K562 (cell line): ENCODE data around the gene PELI3. TPM values are rescaled to one million over a fixed set of nuclear protein-coding genes. Genes with fewer than 3 reads are reported as not detected.
A peak's percentile ranks its signal among the peaks of the same experiment; 100 is the strongest.

ENCODE experiments used
- ATAC-seq: fragments of 200-7000 bp; cut with Tn5 transposase; 3 replicates; pipeline ENCODE4 v1.9.1; 2020; ENCODE audit warnings: moderate library complexity
- BruUV-seq: library from RNA; stranded (reverse); fragments of 400-500 nt; replicated peaks from 2 replicates; lab custom pipeline; 2021; lab: Mats Ljungman, UMichigan
- CTCF ChIA-PET: fragments of 300-600 bp; formaldehyde crosslinking; extraction: SDS; loops from one replicate; lab custom pipeline; 2021; ENCODE audit warnings: low intra/inter-chr PET ratio; lab: Yijun Ruan, JAX
- POLR2A ChIA-PET: fragments of 300-600, 350-650 bp; sonication (Branson Sonifier 250); formaldehyde crosslinking; extraction: SDS; loops from one replicate; lab custom pipeline; 2021; ENCODE audit warnings: antibody characterized with exemption, inconsistent platforms; lab: Yijun Ruan, JAX
- DNase-seq, 4 experiments: peaks; one replicate each; pipeline versions ENCODE4 v3.0.0 to v3.0.0-alpha.2; 2011 to 2018; ENCODE audit warnings: low spot score in 3 of 4, mixed read lengths in 3 of 4; ENCODE audit errors: extremely low read depth in 1 of 4
- FAIRE-seq: peaks from 2 replicates; lab custom pipeline; 2011; peaks lifted over from hg19 to GRCh38; lab: Jason Lieb, UNC
- H2AFZ ChIP-seq: 2 replicates; pipeline ENCODE4 v1.6.0; 2011; ENCODE audit warnings: low read depth, low read length, control low read depth, inconsistent platforms
- H3K27ac ChIP-seq: fragments of 200-600 bp; 3 replicates; pipeline ENCODE4 v1.8.0; 2011; ENCODE audit warnings: low read depth, mild to moderate bottlenecking, control low read depth, inconsistent platforms, low read length, moderate library complexity, mixed read lengths; ENCODE audit errors: extremely low read depth
- H3K27me3 ChIP-seq, 2 experiments: fragments of 300-600 bp in 1 of 2; 2 replicates in 1 of 2; 3 replicates in 1 of 2; pipeline versions ENCODE4 v1.6.0 to v1.8.0; 2011; ENCODE audit warnings: inconsistent platforms in 2 of 2, low read length in 2 of 2, mild to moderate bottlenecking in 1 of 2, mixed read lengths in 1 of 2, moderate library complexity in 1 of 2; ENCODE audit not compliant: control insufficient read depth in 2 of 2, insufficient read depth in 2 of 2
- H3K36me3 ChIP-seq: fragments of 300-600 bp; 3 replicates; pipeline ENCODE4 v1.8.0; 2011; ENCODE audit warnings: mild to moderate bottlenecking, low read length, inconsistent platforms; ENCODE audit not compliant: control insufficient read depth, insufficient read depth
- H3K4me1 ChIP-seq, 2 experiments: fragments of 200-600 bp in 1 of 2; replicated peaks in 1 of 2; 2 replicates in 1 of 2; 3 replicates in 1 of 2; pipeline versions ENCODE4 v1.5.1 to v1.8.0; 2011; ENCODE audit warnings: inconsistent platforms in 2 of 2, low read length in 2 of 2, mild to moderate bottlenecking in 1 of 2, mixed read lengths in 1 of 2, moderate library complexity in 1 of 2; ENCODE audit not compliant: control insufficient read depth in 2 of 2, insufficient read depth in 2 of 2
- H3K4me2 ChIP-seq: 2 replicates; pipeline ENCODE4 v1.6.1; 2011; ENCODE audit warnings: low read length, control low read depth, inconsistent platforms, mixed read lengths; ENCODE audit not compliant: insufficient read depth
- H3K4me3 ChIP-seq: fragments of 200-600 bp; sonication (generic), shearing (Covaris generic); 2 replicates; pipeline ENCODE4 v1.5.1; 2016; ENCODE audit warnings: control low read depth, inconsistent platforms
- H3K79me2 ChIP-seq: fragments of 200-600 bp; 3 replicates; pipeline ENCODE4 v1.8.0; 2011; ENCODE audit warnings: low read length, inconsistent platforms; ENCODE audit not compliant: control insufficient read depth, insufficient read depth
- H3K9ac ChIP-seq, 2 experiments: 2 replicates each; pipeline versions ENCODE4 v1.6.0 to v1.6.1; 2011; ENCODE audit warnings: low read depth in 2 of 2, low read length in 2 of 2, control low read depth in 1 of 2, inconsistent platforms in 1 of 2, mild to moderate bottlenecking in 1 of 2, mixed read lengths in 1 of 2; ENCODE audit not compliant: insufficient read depth in 1 of 2
- H3K9me1 ChIP-seq: one replicate; pipeline ENCODE4 v1.6.0; 2011; ENCODE audit warnings: inconsistent platforms, mild to moderate bottlenecking, low read length, moderate library complexity; ENCODE audit not compliant: control insufficient read depth, insufficient read depth
- H3K9me3 ChIP-seq: replicated peaks from 2 replicates; pipeline ENCODE4 v1.5.1; 2011; ENCODE audit warnings: low read depth, low read length, inconsistent platforms; ENCODE audit not compliant: control insufficient read depth, insufficient read depth
- H4K20me1 ChIP-seq: replicated peaks from 2 replicates; pipeline ENCODE4 v1.6.1; 2011; ENCODE audit warnings: low read length, inconsistent platforms, mixed read lengths; ENCODE audit not compliant: control insufficient read depth, insufficient read depth
- CEBPB ChIP-seq: fragments of 450-650 bp; IDR thresholded peaks from 2 replicates; pipeline ENCODE4 v1.6.1; 2016; ENCODE audit warnings: missing genetic modification characterization, missing compliant biosample characterization
- CEBPG ChIP-seq, 3 experiments: fragments of 200-800 bp in 1 of 3; sonication (Bioruptor generic) in 1 of 3; sonication (generic) in 1 of 3; formaldehyde crosslinking in 1 of 3; IDR thresholded peaks in 2 of 3; conservative IDR thresholded peaks in 1 of 3; 2 replicates each; pipeline versions ENCODE4 v1.6.1 to v1.8.0; 2016 to 2022; ENCODE audit warnings: missing compliant biosample characterization in 2 of 3, missing genetic modification characterization in 2 of 3, mild to moderate bottlenecking in 1 of 3, missing genetic modification reagents in 1 of 3
- CTBP1 ChIP-seq: fragments of 450-650 bp; IDR thresholded peaks from 2 replicates; pipeline ENCODE4 v1.6.1; 2016; ENCODE audit warnings: borderline replicate concordance
- FOSL1 ChIP-seq: fragments of 200-800 bp; sonication (Bioruptor generic); conservative IDR thresholded peaks from 2 replicates; pipeline ENCODE4 v1.6.1; 2016; ENCODE audit warnings: missing genetic modification characterization, missing compliant biosample characterization
- KAT7 ChIP-seq: sonication (generic); formaldehyde crosslinking; IDR thresholded peaks from 2 replicates; pipeline ENCODE4 v1.8.0; 2022; ENCODE audit warnings: missing genetic modification reagents, mild to moderate bottlenecking, borderline replicate concordance
- PTBP1 ChIP-seq: fragments of 200-400 bp; formaldehyde crosslinking; IDR thresholded peaks from 2 replicates; pipeline ENCODE4 v1.6.1; 2017; ENCODE audit warnings: low read depth, low read length
- SPI1 ChIP-seq: IDR thresholded peaks from 2 replicates; pipeline ENCODE4 v1.6.1; 2011; ENCODE audit warnings: low read depth, low read length, control low read depth, borderline replicate concordance
- TEAD1 ChIP-seq, 2 experiments: fragments of 450-650 bp in 1 of 2; sonication (generic) in 1 of 2; formaldehyde crosslinking; IDR thresholded peaks; 2 replicates each; pipeline versions ENCODE4 v1.4.0 to v1.8.0; 2020 to 2022; ENCODE audit warnings: mild to moderate bottlenecking in 2 of 2, missing genetic modification reagents in 1 of 2
- ZEB2 ChIP-seq: fragments of 450-650 bp; IDR thresholded peaks from 2 replicates; pipeline ENCODE4 v1.6.1; 2016
- ZNF778 ChIP-seq: fragments of 450-650 bp; formaldehyde crosslinking; IDR thresholded peaks from 2 replicates; pipeline ENCODE4 v1.4.0; 2020; ENCODE audit warnings: mild to moderate bottlenecking, moderate library complexity
- WGBS: fragments of 100-300 bp; shearing (Covaris generic); methylation state at CpG from one replicate; pipeline ENCODE4 v1.1.6; 2016; ENCODE audit warnings: low coverage, mixed read lengths; ENCODE audit not compliant: insufficient coverage; ENCODE audit errors: missing lambda C conversion rate; 5-methylcytosine and 5-hydroxymethylcytosine counted together
- in situ Hi-C: fragments of 300-500 bp; cut with MboI; formaldehyde crosslinking; loops from 4 replicates; pipeline ENCODE4 v1.15.0; 2018; ENCODE audit warnings: inconsistent platforms, mixed read lengths
- intact Hi-C: fragments of 100-400 bp; cut with micrococcal nuclease; formaldehyde crosslinking; loops from 2 replicates; pipeline ENCODE4 v1.14.2; 2022
- polyA plus RNA-seq, 8 experiments: library from polyadenylated mRNA; depleted of rRNA in 4 of 8; stranded (reverse) in 5 of 8; unstranded in 3 of 8; fragments of >200 nt; fragmentation: Nextera tagmentation in 2 of 8; fragmentation: Illumina TruSeq in 1 of 8; extraction: Ambion mirVana in 2 of 8; extraction: Trizol in 1 of 8; gene quantifications; 2 replicates each; pipeline versions ENCODE4 v1.2.1 to v1.2.3, GENCODE V29; 2011 to 2014; ENCODE audit warnings: inconsistent platforms in 1 of 8, missing spikeins in 1 of 8
- total RNA-seq, 7 experiments: library from RNA; depleted of rRNA in 6 of 7; stranded (reverse); fragments of >200 nt in 6 of 7; fragmentation: Illumina TruSeq in 2 of 7; extraction: Trizol in 2 of 7; gene quantifications; 2 replicates each; pipeline versions ENCODE4 v1.2.1 to v1.2.3, GENCODE V29; 2011 to 2021; ENCODE audit warnings: low replicate concordance in 1 of 7
- TF ChIP-seq, protein P1 (sequence below), 2 experiments: fragments of 450-650 bp in 1 of 2; sonication (generic) in 1 of 2; formaldehyde crosslinking in 1 of 2; IDR thresholded peaks in 1 of 2; conservative IDR thresholded peaks in 1 of 2; 2 replicates each; pipeline versions ENCODE4 v1.6.1 to v1.8.1; 2016 to 2023; ENCODE audit warnings: mild to moderate bottlenecking in 2 of 2, moderate library complexity in 2 of 2, inconsistent platforms in 1 of 2, missing genetic modification reagents in 1 of 2
- TF ChIP-seq, protein P2 (sequence below): fragments of 250-450 bp; sonication (Bioruptor Pico); IDR thresholded peaks from 2 replicates; pipeline ENCODE4 v1.8.0; 2021; ENCODE audit warnings: borderline replicate concordance, mild to moderate bottlenecking, moderate library complexity; ENCODE audit not compliant: poor library complexity, severe bottlenecking

The PELI3 gene
- total and polyA plus RNA-seq, 9 of the 15 experiments (the other 6 are each of a cell fraction or from before 2014, with no cell fraction given), result 0.17 to 4.2 (median 1.9) TPM

DNA sequence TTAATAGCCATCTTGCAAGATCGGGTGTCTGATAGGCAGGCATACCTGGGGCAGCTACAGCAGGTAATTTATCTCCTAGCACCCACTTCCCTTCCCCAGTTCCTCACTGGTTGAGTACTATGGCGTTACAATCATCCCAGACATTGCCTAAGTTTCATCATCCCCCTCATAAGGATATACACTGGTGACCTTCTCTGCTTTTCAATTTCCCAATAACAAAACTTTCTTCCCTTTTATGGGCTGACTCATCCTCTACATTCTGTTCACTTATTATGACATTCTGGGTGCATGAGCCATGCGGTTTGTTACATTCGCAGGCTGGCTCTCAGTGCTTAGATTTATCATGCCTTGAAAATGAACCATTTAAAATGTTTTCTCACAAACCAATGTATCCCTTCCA lies 23.1 kb upstream of the PELI3 start:
- peaks cover 0 to 8% of the 10 kb centered on the region in 2 experiments; a peak in 2 of 5 replicates for H3K4me1 ChIP-seq
- ChIA-PET CTCF (no interaction called here), POLR2A (no interaction called here)
- WGBS, result 1% methylated on average over 4 of the region's 4 CpGs
- H2AFZ ChIP-seq, result no peak overlapping the region
- intact Hi-C loops, result no loop called here
- no peak overlapping the region for H3K4me3 ChIP-seq
- H3K9me3 ChIP-seq, result no peaks in the 10 kb centered on the region
- in situ Hi-C loops, result no loop called here
- no peak overlapping the region for H3K9ac ChIP-seq
- ATAC-seq (no peak), DNase-seq (no peak), FAIRE-seq (no peak)
- no peaks in the 10 kb centered on the region for H3K36me3 ChIP-seq
- H3K79me2 ChIP-seq, result no peaks in the 10 kb centered on the region
- no peak overlapping the region for H3K27ac ChIP-seq
- no peak overlapping the region for H3K4me2 ChIP-seq
- H3K27me3 ChIP-seq, result peaks cover 6 to 16% of the 10 kb centered on the region in 2 experiments; a peak in 3 of 5 replicates
- BruUV-seq, result no TSS peak
- TF ChIP-seq CTBP1 (0 out of 2 replicates have a peak, but pooled peaks have one; percentile 25), CEBPB (tag) (peak; percentile 72), PTBP1 (no peak), TEAD1 (CRISPR knock-in tag; IDR thresholded peaks at IDR 0.05) (no peak), CEBPG (CRISPR knock-in tag; IDR thresholded peaks at IDR 0.05) (peak; percentile 64), CEBPG (tag; conservative IDR thresholded peaks at IDR 0.05 in 1 of 2, IDR thresholded peaks at IDR 0.05 in 1 of 2) (peak in 1 of 2 experiments; percentile 95; a peak in 2 of 4 replicates), ZEB2 (peak; percentile 50; the same call in 1 of the 2 replicates), SPI1 (no peak; the same call in 1 of the 2 replicates), FOSL1 (tag) (0 out of 2 replicates have a peak, but pooled peaks have one; percentile 24), KAT7 (CRISPR knock-in tag) (no peak), ZNF778 (CRISPR knock-in tag) (no peak)
- TF ChIP-seq, protein P1, sequence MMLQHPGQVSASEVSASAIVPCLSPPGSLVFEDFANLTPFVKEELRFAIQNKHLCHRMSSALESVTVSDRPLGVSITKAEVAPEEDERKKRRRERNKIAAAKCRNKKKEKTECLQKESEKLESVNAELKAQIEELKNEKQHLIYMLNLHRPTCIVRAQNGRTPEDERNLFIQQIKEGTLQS (IDR thresholded peaks at IDR 0.05), result peak; percentile 72
- TF ChIP-seq, protein P1 (CRISPR knock-in tag; conservative IDR thresholded peaks at IDR 0.05), result no peak; the same call in 1 of the 2 replicates
- TF ChIP-seq, protein P2, sequence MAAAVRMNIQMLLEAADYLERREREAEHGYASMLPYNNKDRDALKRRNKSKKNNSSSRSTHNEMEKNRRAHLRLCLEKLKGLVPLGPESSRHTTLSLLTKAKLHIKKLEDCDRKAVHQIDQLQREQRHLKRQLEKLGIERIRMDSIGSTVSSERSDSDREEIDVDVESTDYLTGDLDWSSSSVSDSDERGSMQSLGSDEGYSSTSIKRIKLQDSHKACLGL (CRISPR knock-in tag), result no peak
- H3K9me1 ChIP-seq, result no peaks in the 10 kb centered on the region
- H4K20me1 ChIP-seq, result no peaks in the 10 kb centered on the region
